KMS-11 (cell line): ENCODE data around the gene PHRF1.

Experiments used
- H2AFZ ChIP-seq: fragments of 200-600 bp; sonication (generic); 2 replicates; pipeline ENCODE4 v1.6.1; 2016; ENCODE audit warnings: antibody characterized with exemption, mixed run types, low read depth
- H3K27ac ChIP-seq: fragments of 200-600 bp; sonication (generic); 2 replicates; pipeline ENCODE4 v1.6.1; 2016; ENCODE audit warnings: mild to moderate bottlenecking, mixed run types
- H3K27me3 ChIP-seq: fragments of 200-600 bp; sonication (generic); 2 replicates; pipeline ENCODE4 v1.6.1; 2017; ENCODE audit warnings: mild to moderate bottlenecking, low read depth, mixed run types, moderate library complexity; ENCODE audit not compliant: insufficient read depth
- H3K36me3 ChIP-seq: fragments of 200-600 bp; sonication (generic); 2 replicates; pipeline ENCODE4 v1.6.1; 2017; ENCODE audit warnings: mild to moderate bottlenecking, mixed run types; ENCODE audit not compliant: insufficient read depth
- H3K4me1 ChIP-seq: fragments of 200-600 bp; sonication (generic); 2 replicates; pipeline ENCODE4 v1.6.1; 2016; ENCODE audit warnings: mild to moderate bottlenecking, low read depth, mixed run types; ENCODE audit not compliant: poor library complexity, severe bottlenecking
- H3K4me2 ChIP-seq: fragments of 200-600 bp; sonication (generic); 2 replicates; pipeline ENCODE4 v1.7.0; 2016; ENCODE audit warnings: mild to moderate bottlenecking, mixed run types
- H3K4me3 ChIP-seq: fragments of 200-600 bp; sonication (generic); IDR thresholded peaks from 2 replicates; pipeline ENCODE4 v1.6.1; 2017; ENCODE audit warnings: low read depth, low read length, mixed read lengths; ENCODE audit not compliant: insufficient read depth
- H3K79me2 ChIP-seq: fragments of 200-600 bp; sonication (generic); 2 replicates; pipeline ENCODE4 v1.6.1; 2016; ENCODE audit warnings: low read depth, mixed run types; ENCODE audit not compliant: insufficient read depth
- H3K9ac ChIP-seq: fragments of 200-600 bp; sonication (generic); 2 replicates; pipeline ENCODE4 v1.6.1; 2016; ENCODE audit warnings: mild to moderate bottlenecking, mixed run types
- H4K20me1 ChIP-seq: fragments of 200-600 bp; sonication (generic); 2 replicates; pipeline ENCODE4 v1.6.1; 2016; ENCODE audit warnings: mild to moderate bottlenecking, mixed run types; ENCODE audit not compliant: insufficient read depth
- CTCF ChIP-seq: fragments of 200-600 bp; sonication (generic); conservative IDR thresholded peaks from 2 replicates; pipeline ENCODE4 v1.6.1; 2017; ENCODE audit warnings: low read depth, mild to moderate bottlenecking, antibody characterized with exemption, low read length, moderate library complexity, mixed read lengths

The PHRF1 gene

DNA sequence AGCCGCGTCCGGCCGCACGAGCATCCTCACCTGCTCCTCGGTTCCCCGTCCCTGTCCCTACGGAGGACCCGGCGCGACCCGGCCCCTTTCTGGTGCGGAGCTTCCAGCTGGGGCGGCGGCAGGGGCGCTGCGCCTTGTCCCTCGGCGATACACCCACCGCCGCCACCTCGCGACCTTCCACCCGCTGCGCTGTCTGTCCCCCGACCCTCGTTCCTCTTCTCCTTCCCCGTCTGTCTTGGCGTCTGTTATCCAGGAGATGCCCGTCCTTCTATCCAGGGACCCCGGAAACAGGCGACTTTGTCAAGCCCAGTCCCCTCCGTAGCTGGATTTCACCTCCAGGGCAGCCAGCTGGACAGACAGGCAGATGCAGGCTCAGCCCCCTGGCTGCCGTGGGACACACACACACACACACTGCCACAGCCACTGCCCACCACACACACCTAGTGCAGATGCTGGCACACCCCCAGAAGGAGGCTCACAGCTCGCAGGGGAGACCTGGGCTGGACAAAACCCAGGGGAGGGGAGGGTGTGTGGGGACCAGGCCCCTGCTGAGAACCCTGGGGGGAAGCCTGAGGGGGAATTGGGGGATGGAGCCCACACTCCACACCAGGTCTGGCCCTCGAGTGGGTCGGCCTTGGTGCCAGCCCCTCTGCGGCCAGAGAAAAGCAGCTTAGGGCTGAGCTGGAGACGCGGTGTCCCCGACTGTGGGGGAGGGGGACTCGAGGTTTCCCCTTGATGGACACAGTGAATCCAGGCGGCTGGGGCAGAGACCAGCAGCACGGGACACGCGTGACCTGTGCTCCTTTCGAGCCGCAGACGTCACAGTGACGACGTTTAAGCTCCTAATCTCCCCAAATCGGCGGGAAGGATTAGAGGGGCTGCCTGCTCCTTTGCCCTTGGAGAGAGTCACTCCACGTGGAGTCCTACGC lies 61.6 kb downstream of the PHRF1 start:
- no peak overlapping the region for H2AFZ ChIP-seq
- no peak for TF ChIP-seq CTCF

GRCh38 chr11:638631-639331 lies 62.5 kb downstream of the PHRF1 start:
- H3K27me3 ChIP-seq: no peaks in the 10 kb centered on the region
- no peak for TF ChIP-seq CTCF
- H3K4me1 ChIP-seq: peaks cover 10% of the 10 kb centered on the region
- no peak overlapping the region for H3K4me2 ChIP-seq
- H3K4me3 ChIP-seq: no peak overlapping the region
- H3K27ac ChIP-seq: no peak overlapping the region
- H3K36me3 ChIP-seq: no peaks in the 10 kb centered on the region
- no peak overlapping the region for H3K9ac ChIP-seq
- H3K79me2 ChIP-seq: no peaks in the 10 kb centered on the region
- H4K20me1 ChIP-seq: no peaks in the 10 kb centered on the region
- no peak overlapping the region for H2AFZ ChIP-seq

More for the DNA sequence above, 61.6 kb downstream of the PHRF1 start:
- Histone ChIP-seq H4K20me1 (no peaks in the 10 kb centered on the region), H3K9ac (no peak overlapping the region), H3K27ac (no peak overlapping the region), H3K27me3 (no peaks in the 10 kb centered on the region), H3K4me3 (no peak overlapping the region), H3K79me2 (no peaks in the 10 kb centered on the region), H3K4me1 (peaks cover under 1% of the 10 kb centered on the region), H3K4me2 (no peak overlapping the region), H3K36me3 (no peaks in the 10 kb centered on the region)

- H2AFZ ChIP-seq: no peak overlapping the region
- H3K27ac ChIP-seq: no peak overlapping the region
- no peaks in the 10 kb centered on the region for H3K79me2 ChIP-seq
- no peaks in the 10 kb centered on the region for H4K20me1 ChIP-seq
- TF ChIP-seq CTCF: no peak
- peaks cover 17% of the 10 kb centered on the region for H3K4me1 ChIP-seq
- no peaks in the 10 kb centered on the region for H3K27me3 ChIP-seq
- no peak overlapping the region for H3K9ac ChIP-seq
- H3K36me3 ChIP-seq: no peaks in the 10 kb centered on the region
- H3K4me3 ChIP-seq: no peak overlapping the region
- H3K4me2 ChIP-seq: no peak overlapping the region
Observed at GRCh38 chr11:639332-639955, 63.2 kb downstream of the PHRF1 start.

DNA sequence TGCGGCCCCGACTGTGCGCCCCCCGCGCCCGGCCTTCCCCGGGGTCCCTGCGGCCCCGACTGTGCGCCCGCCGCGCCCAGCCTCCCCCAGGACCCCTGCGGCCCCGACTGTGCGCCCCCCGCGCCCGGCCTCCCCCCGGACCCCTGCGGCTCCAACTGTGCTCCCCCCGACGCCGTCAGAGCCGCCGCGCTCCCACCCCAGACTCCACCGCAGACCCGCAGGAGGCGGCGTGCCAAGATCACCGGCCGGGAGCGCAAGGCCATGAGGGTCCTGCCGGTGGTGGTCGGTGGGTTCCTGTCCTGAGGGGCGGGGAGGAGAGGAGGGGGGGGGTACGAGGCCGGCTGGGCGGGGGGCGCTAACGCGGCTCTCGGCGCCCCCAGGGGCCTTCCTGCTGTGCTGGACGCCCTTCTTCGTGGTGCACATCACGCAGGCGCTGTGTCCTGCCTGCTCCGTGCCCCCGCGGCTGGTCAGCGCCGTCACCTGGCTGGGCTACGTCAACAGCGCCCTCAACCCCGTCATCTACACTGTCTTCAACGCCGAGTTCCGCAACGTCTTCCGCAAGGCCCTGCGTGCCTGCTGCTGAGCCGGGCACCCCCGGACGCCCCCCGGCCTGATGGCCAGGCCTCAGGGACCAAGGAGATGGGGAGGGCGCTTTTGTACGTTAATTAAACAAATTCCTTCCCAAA lies 63.9 kb downstream of the PHRF1 start:
- no peaks in the 10 kb centered on the region for H4K20me1 ChIP-seq
- TF ChIP-seq CTCF: no peak

More for the DNA sequence above, 63.9 kb downstream of the PHRF1 start:
- no peak overlapping the region for H3K27ac ChIP-seq
- no peak overlapping the region for H3K9ac ChIP-seq
- no peaks in the 10 kb centered on the region for H3K27me3 ChIP-seq
- H2AFZ ChIP-seq: no peak overlapping the region
- no peak overlapping the region for H3K4me2 ChIP-seq
- H3K4me1 ChIP-seq: peaks cover 24% of the 10 kb centered on the region
- no peaks in the 10 kb centered on the region for H3K79me2 ChIP-seq
- no peak overlapping the region for H3K4me3 ChIP-seq
- H3K36me3 ChIP-seq: no peaks in the 10 kb centered on the region
